GM12865 (cell line): Measurements from ENCODE around the gene LPP.

Experiments used
- DNase-seq: peaks from one replicate; pipeline ENCODE4 v3.0.0; 2010; ENCODE audit warnings: low read depth
- H3K4me3 ChIP-seq: 2 replicates; pipeline ENCODE4 v1.5.1; 2011; ENCODE audit warnings: mild to moderate bottlenecking, low read depth, low read length, control low read depth
- CTCF ChIP-seq: IDR thresholded peaks from 2 replicates; pipeline ENCODE4 v1.5.1; 2011; ENCODE audit warnings: low read length, control low read depth, low read depth, inconsistent platforms; ENCODE audit not compliant: insufficient read depth; ENCODE audit errors: missing control alignments

The LPP gene

GRCh38 chr3:188721990-188722389, 568.0 kb downstream of the LPP start:
- DNase-seq, result no peak
- TF ChIP-seq CTCF, result no peak
- no peak overlapping the region for H3K4me3 ChIP-seq

GRCh38 chr3:188722963-188723362, 569.0 kb downstream of the LPP start:
- TF ChIP-seq CTCF, result no peak
- H3K4me3 ChIP-seq, result no peak overlapping the region
- no peak for DNase-seq

GRCh38 chr3:188727052-188727451, 573.1 kb downstream of the LPP start:
- no peak for DNase-seq
- no peak overlapping the region for H3K4me3 ChIP-seq
- no peak for TF ChIP-seq CTCF

GRCh38 chr3:188728371-188728896, 574.5 kb downstream of the LPP start:
- DNase-seq, result no peak
- no peak for TF ChIP-seq CTCF
- H3K4me3 ChIP-seq, result no peak overlapping the region

GRCh38 chr3:188729422-188729821, 575.5 kb downstream of the LPP start:
- no peak for TF ChIP-seq CTCF
- no peak for DNase-seq

GRCh38 chr3:188734395-188734794, 580.4 kb downstream of the LPP start:
- no peak overlapping the region for H3K4me3 ChIP-seq
- no peak for TF ChIP-seq CTCF
- no peak for DNase-seq

More at GRCh38 chr3:188729422-188729821, 575.5 kb downstream of the LPP start:
- H3K4me3 ChIP-seq, result no peak overlapping the region

- no peak for DNase-seq
- TF ChIP-seq CTCF, result no peak
- no peak overlapping the region for H3K4me3 ChIP-seq
Measured at GRCh38 chr3:188739511-188739910, 585.6 kb downstream of the LPP start.
